Choroid plexus epithelial cell (primary cell): ENCODE measurements around the gene PTPRU.
"Not testable (repeated sequence)": the region's sequence is repeated elsewhere in the genome, so short reads cannot be mapped to it uniquely, and the experiment has no call there.

Source experiments
- DNase-seq: peaks from one replicate; pipeline ENCODE4 v3.0.0-alpha.2; 2010; ENCODE audit warnings: low read depth
- H3K4me3 ChIP-seq: 2 replicates; pipeline ENCODE4 v1.5.1; 2011; ENCODE audit warnings: low read depth, mild to moderate bottlenecking, control low read depth, low read length, moderate library complexity
- TF ChIP-seq, protein P1 (sequence below): conservative IDR thresholded peaks from 2 replicates; pipeline ENCODE4 v1.5.1; 2011; ENCODE audit warnings: low read depth, mild to moderate bottlenecking, control low read depth, inconsistent platforms, low read length, moderate library complexity

The PTPRU gene

DNA sequence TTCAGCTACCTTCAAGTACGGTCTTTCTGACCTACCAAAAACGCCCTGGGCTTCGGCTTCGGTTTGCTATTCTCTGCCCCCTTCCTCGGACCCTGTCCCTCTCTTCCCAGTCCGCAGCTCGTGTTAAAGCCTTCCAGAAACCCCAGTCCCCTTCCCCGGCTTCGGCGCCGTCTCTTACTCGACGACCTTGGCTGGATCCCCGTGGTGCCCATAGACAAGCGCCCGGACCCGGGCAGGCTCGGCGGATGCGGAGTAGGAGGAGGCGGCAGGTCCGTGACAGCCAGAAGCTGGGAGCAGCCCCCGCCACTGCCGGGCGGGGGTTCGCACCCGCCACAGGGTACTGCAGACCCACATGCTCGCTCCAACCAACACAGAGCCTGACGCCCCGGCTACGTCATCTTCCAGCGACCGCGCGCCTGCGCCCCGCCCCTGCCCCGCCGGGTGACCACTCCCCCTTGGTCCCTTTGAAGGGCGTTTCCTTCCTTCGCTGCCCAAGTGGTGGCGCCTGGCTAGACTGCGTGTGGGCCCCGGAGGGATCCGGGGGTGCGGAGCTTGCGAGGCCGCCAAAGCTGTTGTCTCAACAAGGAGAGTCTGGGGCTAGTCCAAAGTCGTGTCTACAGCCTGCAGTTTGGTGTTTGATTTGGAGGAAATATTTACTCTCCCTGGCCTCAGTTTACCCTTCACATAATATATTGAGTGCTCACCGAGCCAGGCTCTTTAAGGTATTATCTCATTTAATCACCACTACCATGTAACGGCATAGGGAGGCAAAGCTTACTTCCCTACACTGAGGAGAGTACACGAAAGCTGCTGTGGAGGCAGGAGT lies 5.6 kb upstream of the PTPRU start, which contains the start of gene MECR:
TSS of gene MECR (minus strand) at position 382 of the 826 bp plus-strand sequence. CDS start at position 354, 28 bp downstream.
- DNase-seq = peak; percentile 93
- peak within 1 kb of the TSS; percentile 89 for H3K4me3 ChIP-seq
- TF ChIP-seq, protein P1, sequence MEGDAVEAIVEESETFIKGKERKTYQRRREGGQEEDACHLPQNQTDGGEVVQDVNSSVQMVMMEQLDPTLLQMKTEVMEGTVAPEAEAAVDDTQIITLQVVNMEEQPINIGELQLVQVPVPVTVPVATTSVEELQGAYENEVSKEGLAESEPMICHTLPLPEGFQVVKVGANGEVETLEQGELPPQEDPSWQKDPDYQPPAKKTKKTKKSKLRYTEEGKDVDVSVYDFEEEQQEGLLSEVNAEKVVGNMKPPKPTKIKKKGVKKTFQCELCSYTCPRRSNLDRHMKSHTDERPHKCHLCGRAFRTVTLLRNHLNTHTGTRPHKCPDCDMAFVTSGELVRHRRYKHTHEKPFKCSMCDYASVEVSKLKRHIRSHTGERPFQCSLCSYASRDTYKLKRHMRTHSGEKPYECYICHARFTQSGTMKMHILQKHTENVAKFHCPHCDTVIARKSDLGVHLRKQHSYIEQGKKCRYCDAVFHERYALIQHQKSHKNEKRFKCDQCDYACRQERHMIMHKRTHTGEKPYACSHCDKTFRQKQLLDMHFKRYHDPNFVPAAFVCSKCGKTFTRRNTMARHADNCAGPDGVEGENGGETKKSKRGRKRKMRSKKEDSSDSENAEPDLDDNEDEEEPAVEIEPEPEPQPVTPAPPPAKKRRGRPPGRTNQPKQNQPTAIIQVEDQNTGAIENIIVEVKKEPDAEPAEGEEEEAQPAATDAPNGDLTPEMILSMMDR = peak; percentile 35

- TF ChIP-seq, protein P1 = no peak
- H3K4me3 ChIP-seq = no peak overlapping the region
- no peak for DNase-seq
Observed at GRCh38 chr1:29232387-29232786, 3.9 kb upstream of the PTPRU start.

- H3K4me3 ChIP-seq = no peak overlapping the region
- TF ChIP-seq, protein P1 = no peak
- DNase-seq = no peak
Observed at GRCh38 chr1:29233693-29234092, 2.6 kb upstream of the PTPRU start.

DNA sequence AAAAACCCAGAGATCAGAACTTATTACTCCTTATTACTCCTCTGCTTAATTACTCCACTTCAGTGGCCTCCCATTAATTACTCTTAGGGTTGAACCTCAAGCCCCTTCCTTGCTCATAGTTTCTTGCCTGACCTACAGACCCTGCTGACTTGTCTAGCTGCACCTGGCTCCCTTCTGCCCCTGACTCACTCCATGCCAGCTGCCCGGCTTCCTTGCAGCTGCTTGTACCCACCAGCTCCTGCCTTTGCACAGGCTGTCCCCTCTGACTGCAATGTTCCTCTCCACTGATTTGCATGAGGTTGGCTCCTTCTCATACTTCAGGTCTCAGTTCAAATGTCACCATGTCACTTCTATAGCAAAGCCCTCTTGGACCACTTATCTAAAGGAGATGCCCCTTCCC lies 1.9 kb upstream of the PTPRU start:
- TF ChIP-seq, protein P1 = no peak
- DNase-seq = no peak
- no peak overlapping the region for H3K4me3 ChIP-seq

- not testable (repeated sequence) for DNase-seq, H3K4me3 ChIP-seq
Observed at GRCh38 chr1:29234881-29235280, 1.4 kb upstream of the PTPRU start.

DNA sequence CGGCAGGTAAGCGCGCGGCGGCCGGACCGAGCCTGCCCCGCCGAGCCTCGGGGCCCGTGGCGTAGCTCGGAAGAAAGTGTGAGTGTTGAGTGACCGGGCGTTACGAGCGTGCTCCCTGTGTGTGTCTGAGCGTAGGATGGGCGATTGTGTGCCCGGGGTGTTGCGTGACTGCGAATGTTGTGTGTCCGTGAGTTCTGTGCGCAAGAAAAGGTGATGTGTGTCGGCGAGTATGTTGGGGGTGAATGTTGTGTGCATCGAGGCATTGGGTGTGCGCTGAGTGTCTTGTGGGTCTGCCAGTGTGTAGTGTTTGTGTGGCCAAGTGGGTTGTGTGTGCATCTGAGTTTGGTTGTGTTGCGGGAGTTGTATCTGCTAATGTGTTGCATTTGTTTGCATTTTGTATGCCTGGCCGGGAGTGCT lies 398 bp downstream of the PTPRU start:
- peak overlapping the region; percentile 60 for H3K4me3 ChIP-seq
- TF ChIP-seq, protein P1 = no peak
- DNase-seq = no peak

GRCh38 chr1:29237129-29237821 lies 953 bp downstream of the PTPRU start:
- TF ChIP-seq, protein P1 = no peak
- peak; percentile 52 for DNase-seq
- peak overlapping the region; percentile 60 for H3K4me3 ChIP-seq
